Activated CD8-positive, alpha-beta T cell treated with anti-CD3 and anti-CD28 coated beads for 36 hours (primary cell): Measurements from ENCODE around the gene GRM6. TPM values are rescaled to one million over a fixed set of nuclear protein-coding genes. Genes with fewer than 3 reads are reported as not detected.
A peak's percentile ranks its signal among the peaks of the same experiment; 100 is the strongest.

Experiments
- ATAC-seq: fragments of 200-7000 bp; cut with Tn5 transposase; one replicate; pipeline ENCODE4 v1.10.0; 2021; ENCODE audit warnings: mild to moderate bottlenecking, moderate library complexity
- CTCF ChIA-PET: fragments of 350-600 bp; sonication (Branson Sonifier 250); formaldehyde crosslinking; loops from one replicate; lab custom pipeline; 2021; ENCODE audit warnings: antibody characterized with exemption; lab: Charles Lee
- POLR2A ChIA-PET: fragments of 350-600 bp; sonication (Branson Sonifier 250); formaldehyde crosslinking; loops from one replicate; lab custom pipeline; 2021; ENCODE audit warnings: antibody characterized with exemption; lab: Charles Lee
- DNase-seq: peaks from one replicate; pipeline ENCODE4 v3.0.0-alpha.2; 2020
- H3K27ac Mint-ChIP-seq: one replicate; pipeline ENCODE4 v1.8.0; 2021; ENCODE audit warnings: mild to moderate bottlenecking, mixed read lengths
- H3K27me3 Mint-ChIP-seq: one replicate; pipeline ENCODE4 v1.8.0; 2021; ENCODE audit warnings: mixed read lengths
- H3K36me3 Mint-ChIP-seq: one replicate; pipeline ENCODE4 v1.8.0; 2021; ENCODE audit warnings: low read depth, mixed read lengths
- H3K4me1 Mint-ChIP-seq: one replicate; pipeline ENCODE4 v1.8.0; 2021; ENCODE audit warnings: low read depth, mixed read lengths
- H3K4me3 Mint-ChIP-seq: one replicate; pipeline ENCODE4 v1.8.0; 2021; ENCODE audit warnings: mild to moderate bottlenecking, moderate library complexity, mixed read lengths
- H3K9me3 Mint-ChIP-seq: one replicate; pipeline ENCODE4 v1.8.0; 2021; ENCODE audit warnings: mixed read lengths
- CTCF ChIP-seq: fragments of 200-600 bp; IDR thresholded peaks from one replicate; pipeline ENCODE4 v1.8.0; 2022; ENCODE audit warnings: antibody characterized with exemption, mild to moderate bottlenecking
- intact Hi-C: fragments of 100-400 bp; cut with micrococcal nuclease; formaldehyde crosslinking; loops from one replicate; pipeline ENCODE4 v1.10.0; 2022
- total RNA-seq, 2 experiments: library from RNA; stranded (reverse); gene quantifications; one replicate each; pipeline ENCODE4 v1.2.3, GENCODE V29; 2021

GRM6 gene
- total RNA-seq: not detected

DNA sequence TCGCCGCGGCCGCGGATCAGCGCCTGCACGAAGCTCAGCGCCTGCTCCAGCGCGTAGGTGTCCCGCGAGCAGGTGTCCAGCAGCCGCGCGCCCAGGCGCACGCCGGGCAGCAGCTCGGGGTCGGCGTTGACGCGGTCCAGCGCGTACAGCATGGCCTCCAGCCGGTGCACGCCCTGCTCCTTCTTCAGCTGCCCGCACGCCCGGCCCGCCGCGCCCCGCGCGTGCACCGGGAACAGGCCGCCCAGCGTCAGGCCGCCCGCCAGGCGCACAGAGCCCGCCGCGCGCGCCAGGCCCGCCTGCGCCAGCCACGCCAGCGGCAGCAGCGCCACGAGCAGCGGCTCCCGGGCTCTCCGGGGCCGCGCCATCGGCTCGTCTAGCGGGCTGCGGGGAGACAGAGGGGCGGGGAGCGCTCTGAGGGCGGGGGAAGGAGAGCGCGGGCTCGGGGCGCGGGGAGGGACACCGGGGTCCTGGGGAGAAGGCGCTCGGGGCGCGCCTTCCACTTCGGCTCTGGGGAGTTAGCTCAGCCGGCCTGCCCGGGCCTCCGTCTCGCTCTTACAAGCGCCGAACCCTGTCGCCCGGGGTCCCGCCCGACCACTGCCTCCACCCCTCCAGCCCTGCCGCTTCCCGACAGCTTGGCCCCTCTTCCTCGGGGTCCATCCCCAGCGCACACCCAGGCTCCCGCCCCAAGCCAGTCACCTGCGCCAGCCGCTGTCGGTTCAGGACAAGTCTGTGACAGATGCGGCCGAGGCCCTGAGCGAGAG lies at the start of gene GRM6:
TSS of gene GRM6 (minus strand) at position 741 of the 761 bp plus-strand sequence. CDS start at position 365, 376 bp downstream.
- no peak for ATAC-seq

DNA sequence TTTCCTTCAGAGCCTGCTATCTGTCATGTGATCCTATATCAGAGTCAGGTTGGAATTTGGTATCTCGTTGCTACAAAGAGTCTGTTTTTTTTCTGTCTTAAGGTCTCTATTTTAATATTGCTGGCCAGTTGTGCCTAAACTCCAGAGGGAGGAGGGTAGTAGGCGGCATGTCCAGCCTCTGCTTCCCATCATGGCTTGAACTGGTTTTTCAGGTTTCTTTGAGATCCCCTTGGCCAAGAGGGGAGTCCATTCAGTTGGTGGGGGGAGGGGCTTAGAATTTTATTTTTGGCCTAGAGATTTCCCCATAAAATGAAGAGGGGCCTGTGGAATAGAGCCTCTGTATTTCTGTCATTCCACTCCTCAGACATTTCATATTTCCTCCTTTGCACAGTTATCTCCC lies 49.6 kb upstream of the GRM6 start:
- CTCF ChIA-PET: no interaction called here
- peaks cover 33% of the 10 kb centered on the region for H3K9me3 Mint-ChIP-seq
- H3K27me3 Mint-ChIP-seq: peaks cover 7% of the 10 kb centered on the region
- no peak for DNase-seq
- intact Hi-C loops: no loop called here
- H3K4me1 Mint-ChIP-seq: no peaks in the 10 kb centered on the region
- ATAC-seq: no peak
- POLR2A ChIA-PET: no interaction called here
- no peak for TF ChIP-seq CTCF
- no peak overlapping the region for H3K27ac Mint-ChIP-seq
- peaks cover 16% of the 10 kb centered on the region for H3K36me3 Mint-ChIP-seq
- no peak overlapping the region for H3K4me3 Mint-ChIP-seq

More for the DNA sequence above, at the start of gene GRM6:
- intact Hi-C loops: no loop called here
- ChIA-PET CTCF (no interaction called here), POLR2A (no interaction called here)
- H3K27ac Mint-ChIP-seq: no peak within 1 kb of the TSS
- H3K4me3 Mint-ChIP-seq: no peak within 1 kb of the TSS
- no peak for DNase-seq
- H3K4me1 Mint-ChIP-seq: peaks cover 4% of the 10 kb centered on the region
- no peaks in the 10 kb centered on the region for H3K36me3 Mint-ChIP-seq
- TF ChIP-seq CTCF: no peak
- peaks cover 32% of the 10 kb centered on the region for H3K27me3 Mint-ChIP-seq
- peaks cover 2% of the 10 kb centered on the region for H3K9me3 Mint-ChIP-seq

- Mint-ChIP-seq H3K27me3 (no peaks in the 10 kb centered on the region), H3K36me3 (peaks cover 70% of the 10 kb centered on the region), H3K27ac (no peak overlapping the region), H3K4me3 (no peak overlapping the region), H3K4me1 (no peaks in the 10 kb centered on the region), H3K9me3 (peaks cover 81% of the 10 kb centered on the region)
- CTCF ChIA-PET: interaction anchor here (1.9 kb wide), 1 partner anchor 27 kb away, joined by 4 read pairs; the partner anchor contains the start of gene ZNF354C
- no peak for DNase-seq
- POLR2A ChIA-PET: interaction anchor here (0.7 kb wide), 1 partner anchor 284 kb away, joined by 3 read pairs; no protein-coding TSS in a partner anchor
- intact Hi-C loops: no loop called here
- no peak for ATAC-seq
- TF ChIP-seq CTCF: no peak
Observed at GRCh38 chr5:179033004-179033580, 38.0 kb upstream of the GRM6 start.

GRCh38 chr5:179023528-179024189 lies 28.5 kb upstream of the GRM6 start, which contains the start of gene ZNF879:
Gene ZNF879 (plus strand): TSS chr5:179023804. CDS start chr5:179025005, 1,201 bp downstream.
- peak; percentile 95 for ATAC-seq
- H3K27me3 Mint-ChIP-seq: no peaks in the 10 kb centered on the region
- intact Hi-C loops: no loop called here
- H3K9me3 Mint-ChIP-seq: peaks cover 18% of the 10 kb centered on the region
- ChIA-PET CTCF (no interaction called here), POLR2A (interaction anchor here (0.6 to 1.3 kb wide), 4 partner anchors 37 to 598 kb away, joined by 3 read pairs; partner anchors contain the start of genes ZNF354A and ZNF354C)
- peaks cover 6% of the 10 kb centered on the region for H3K4me1 Mint-ChIP-seq
- H3K36me3 Mint-ChIP-seq: peaks cover 42% of the 10 kb centered on the region
- no peak for TF ChIP-seq CTCF
- peak within 1 kb of the TSS; percentile 96 for H3K27ac Mint-ChIP-seq
- H3K4me3 Mint-ChIP-seq: peak within 1 kb of the TSS; percentile 88
- peak; percentile 94 for DNase-seq
